ENCODE measurements around the gene CD55. TPM values are rescaled to one million over a fixed set of nuclear protein-coding genes. Genes with fewer than 3 reads are reported as not detected.

CD55 gene
- total and polyA plus RNA-seq, 2 experiments from 2014 or later: 16.7 to 18.5 TPM

- H3K9me2 ChIP-seq (ENCODE audit: insufficient read depth): peaks cover 6% of the 10 kb centered on the region; the same call in 1 of the 2 replicates
- H3K27me3 ChIP-seq (ENCODE audit: insufficient read depth): no peaks in the 10 kb centered on the region
- H2AFZ ChIP-seq: no peak overlapping the region
- Mint-ChIP-seq H3K4me1 (peaks cover 13% of the 10 kb centered on the region; the same call in 2 of the 3 replicates), H3K9me3 (no peaks in the 10 kb centered on the region), H3K27ac (no peak overlapping the region), H3K27me3 (ENCODE audit: insufficient read depth, low read depth, poor library complexity) (no peaks in the 10 kb centered on the region), H3K4me3 (no peak overlapping the region), H3K36me3 (ENCODE audit: low read depth) (no peaks in the 10 kb centered on the region)
- H3F3A ChIP-seq (replicated peaks; ENCODE audit: low read depth): no peaks in the 10 kb centered on the region
- no peak for DNase-seq (ENCODE audit: low spot score)
- no peaks in the 10 kb centered on the region for H3K36me3 ChIP-seq (ENCODE audit: insufficient read depth)
- no peaks in the 10 kb centered on the region for H4K20me1 ChIP-seq (replicated peaks; ENCODE audit: insufficient read depth)
- H3K4me1 ChIP-seq (ENCODE audit: insufficient read depth): peaks cover 12% of the 10 kb centered on the region; the same call in 1 of the 2 replicates
- no peak overlapping the region for H3K4me2 ChIP-seq
- no peak overlapping the region for H3K27ac ChIP-seq (ENCODE audit: low read depth)
- ATAC-seq: no peak
- no peak overlapping the region for H3K4me3 ChIP-seq
- no peaks in the 10 kb centered on the region for H3K79me2 ChIP-seq (replicated peaks; ENCODE audit: insufficient read depth)
- TF ChIP-seq ZNF114 (CRISPR knock-in tag; IDR thresholded peaks at IDR 0.05) (no peak), CTCF (conservative IDR thresholded peaks at IDR 0.05; ENCODE audit: low read depth in 2 of 2) (no peak), ZNF331 (CRISPR knock-in tag; IDR thresholded peaks at IDR 0.05; ENCODE audit: low read depth) (no peak), CREB1 (CRISPR knock-in tag; IDR thresholded peaks at IDR 0.05; ENCODE audit: low read depth) (no peak), JUNB (IDR thresholded peaks at IDR 0.05; ENCODE audit: unreplicated experiment) (no peak), ETS1 (IDR thresholded peaks at IDR 0.05) (no peak), ZNF462 (CRISPR knock-in tag; IDR thresholded peaks at IDR 0.05) (no peak), EZH2phosphoT487 (IDR thresholded peaks at IDR 0.05; ENCODE audit: unreplicated experiment) (no peak), POLR2AphosphoS5 (IDR thresholded peaks at IDR 0.05; ENCODE audit: low read depth) (no peak), EZH2 (IDR thresholded peaks at IDR 0.05; ENCODE audit: low read depth, unreplicated experiment) (no peak), STAT1 (IDR thresholded peaks at IDR 0.05; ENCODE audit: unreplicated experiment) (no peak), REST (IDR thresholded peaks at IDR 0.05; ENCODE audit: unreplicated experiment) (no peak), NANOG (IDR thresholded peaks at IDR 0.05; ENCODE audit: borderline replicate concordance) (no peak)
Measured at GRCh38 chr1:207361889-207362288, 40.4 kb downstream of the CD55 start.

Measured in GM23338 (cell line).